ENCODE results near the gene TSFM.

TSFM gene

DNA sequence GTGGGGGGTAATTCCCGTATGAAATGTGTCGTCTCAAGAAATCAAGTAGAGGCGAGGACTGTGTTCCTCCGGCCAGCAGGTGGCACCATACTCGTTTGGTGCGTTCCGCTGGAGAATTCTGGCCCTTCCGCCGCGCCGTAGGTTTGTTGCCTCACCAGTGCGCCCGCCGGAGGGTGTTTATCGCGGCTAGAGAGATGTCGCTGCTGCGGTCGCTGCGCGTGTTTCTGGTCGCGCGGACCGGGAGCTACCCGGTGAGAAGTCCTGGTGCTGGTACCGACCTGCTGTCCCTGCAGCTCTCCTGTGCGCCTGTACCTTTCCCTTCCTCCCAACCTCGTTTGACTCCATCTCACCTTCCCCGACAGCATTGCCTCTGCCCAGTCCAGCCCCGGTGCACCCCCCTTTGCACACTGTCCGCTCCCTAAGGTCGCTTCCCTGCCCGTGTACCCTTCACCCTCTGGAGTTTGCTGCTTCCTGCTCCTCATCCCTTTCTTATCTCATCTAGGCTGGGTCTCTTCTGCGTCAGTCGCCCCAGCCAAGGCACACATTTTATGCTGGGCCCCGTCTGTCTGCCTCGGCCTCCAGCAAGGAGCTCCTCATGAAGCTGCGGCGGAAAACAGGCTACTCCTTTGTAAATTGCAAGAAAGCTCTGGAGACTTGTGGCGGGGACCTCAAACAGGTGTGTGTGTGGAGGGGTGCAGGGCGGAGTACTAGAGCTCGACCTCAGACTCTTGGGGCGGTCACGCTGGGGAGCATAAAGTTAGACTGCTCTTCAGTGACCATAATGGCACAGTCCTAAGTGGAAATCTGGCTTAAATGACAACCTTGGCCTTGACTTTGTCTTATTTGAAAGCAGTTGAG, at the start of gene TSFM:
TSS of gene TSFM (plus strand) at position 180 of the 858 bp plus-strand sequence. CDS start at position 195, 15 bp downstream.
- peak; percentile 80 for DNase-seq

DNA sequence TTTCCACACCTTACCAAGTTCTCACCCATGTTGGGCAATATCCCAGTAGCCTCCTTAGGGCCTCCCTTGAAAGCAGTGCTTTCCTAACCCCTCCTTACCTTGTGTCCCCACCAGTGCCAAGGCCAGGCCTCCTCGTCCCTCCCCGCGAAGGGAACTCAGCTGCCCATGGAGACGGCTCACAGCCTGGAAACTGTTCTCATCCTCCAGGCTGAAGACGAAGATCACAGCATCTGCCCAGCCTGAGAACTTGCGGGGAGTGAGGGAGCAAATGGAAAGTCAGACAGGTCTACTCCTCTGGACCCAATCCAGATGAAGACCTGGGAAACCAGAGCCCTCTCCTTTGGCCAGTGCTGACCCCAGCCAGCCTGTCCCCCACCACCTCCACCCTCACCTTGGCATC, 48.7 kb upstream of the TSFM start:
- DNase-seq = no peak

DNA sequence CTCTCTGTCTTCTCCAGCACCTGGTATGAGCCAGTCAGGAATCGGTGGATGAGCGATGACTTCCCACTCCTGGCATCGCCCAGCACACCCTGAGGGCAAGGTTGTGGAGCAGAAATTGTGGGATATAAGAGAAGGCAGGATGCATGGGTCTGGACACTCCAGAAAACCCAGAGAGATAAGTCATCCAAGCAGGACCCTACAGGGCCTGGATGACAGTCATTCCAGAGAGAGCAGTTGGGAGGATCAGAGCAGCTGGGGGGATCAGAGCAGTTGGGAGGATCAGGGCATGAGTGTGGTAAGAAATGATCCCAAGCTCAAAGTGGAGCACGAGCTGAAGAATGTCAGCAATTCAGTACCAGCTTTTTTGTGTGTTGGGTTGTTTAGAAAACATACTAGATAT, 48.0 kb upstream of the TSFM start:
- DNase-seq = no peak

DNA sequence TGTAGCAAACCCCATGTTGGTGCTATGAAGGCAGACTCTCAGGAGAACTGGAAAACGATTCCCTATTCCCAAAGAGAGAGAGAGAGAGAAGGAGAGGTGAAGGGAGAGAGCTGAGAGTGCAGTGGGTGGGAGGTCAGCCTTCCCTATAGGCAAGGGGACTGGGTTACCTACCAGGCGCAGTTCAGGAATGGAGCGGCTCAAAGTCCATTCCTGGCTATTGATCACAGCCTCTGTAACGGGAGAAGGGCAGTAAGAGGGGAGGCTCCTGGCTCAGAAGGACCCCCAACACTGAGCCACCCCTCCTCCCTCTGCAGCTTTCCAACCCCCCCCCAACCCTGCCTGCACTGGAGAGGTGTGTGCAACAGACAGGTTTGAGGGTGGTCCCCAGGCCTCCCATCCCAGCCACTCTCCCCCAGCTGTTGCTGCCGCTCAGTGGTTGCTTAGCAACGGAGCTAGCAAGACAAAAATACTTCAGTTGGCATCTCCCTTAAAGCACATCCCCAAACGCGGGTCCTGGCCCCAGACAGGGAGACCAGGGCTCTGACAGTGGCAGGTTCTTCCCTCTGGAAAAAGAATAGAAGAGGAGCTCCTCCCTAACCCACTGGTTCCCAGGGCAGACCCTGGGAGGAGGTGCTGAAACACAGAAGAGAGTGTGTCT, 47.3 kb upstream of the TSFM start:
- DNase-seq = no peak

DNA sequence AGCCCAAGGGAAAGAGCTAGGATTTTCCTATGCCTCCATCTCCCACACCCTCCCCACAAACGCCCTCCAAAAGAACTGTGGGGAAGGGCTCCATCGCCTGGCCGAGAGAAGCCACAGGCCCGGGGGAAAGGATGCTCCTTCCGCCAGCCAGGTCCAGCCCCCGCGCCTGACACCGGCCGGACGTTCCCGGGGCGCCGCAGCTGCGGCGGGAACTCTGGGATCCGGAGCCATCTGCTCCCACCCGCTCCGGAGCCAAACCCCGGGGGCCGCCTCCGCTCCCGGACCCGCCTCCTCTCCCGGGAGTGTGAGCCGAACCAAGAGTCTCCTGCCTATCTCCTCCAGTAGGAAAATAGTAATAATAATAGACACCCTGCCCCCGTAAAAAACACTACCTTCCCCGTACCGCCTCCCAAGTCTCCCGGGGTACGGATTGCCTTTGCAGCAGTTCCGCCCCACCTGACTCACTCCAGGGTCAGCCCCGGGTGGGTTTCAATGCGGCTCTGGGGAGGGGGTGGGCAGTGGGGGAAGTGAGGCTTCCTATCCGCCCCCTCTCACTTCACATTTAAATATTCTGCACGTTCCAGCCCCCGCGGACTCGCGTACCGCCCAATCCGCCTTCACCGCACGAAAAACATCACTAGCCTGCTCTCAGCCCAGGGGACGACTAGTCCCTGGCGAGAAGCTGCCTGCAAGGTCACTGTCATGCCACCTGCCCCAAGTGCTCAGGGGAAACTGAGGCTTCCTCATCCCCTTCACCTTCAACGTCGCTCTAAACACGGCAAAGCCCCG, 46.4 kb upstream of the TSFM start:
- DNase-seq = no peak

DNA sequence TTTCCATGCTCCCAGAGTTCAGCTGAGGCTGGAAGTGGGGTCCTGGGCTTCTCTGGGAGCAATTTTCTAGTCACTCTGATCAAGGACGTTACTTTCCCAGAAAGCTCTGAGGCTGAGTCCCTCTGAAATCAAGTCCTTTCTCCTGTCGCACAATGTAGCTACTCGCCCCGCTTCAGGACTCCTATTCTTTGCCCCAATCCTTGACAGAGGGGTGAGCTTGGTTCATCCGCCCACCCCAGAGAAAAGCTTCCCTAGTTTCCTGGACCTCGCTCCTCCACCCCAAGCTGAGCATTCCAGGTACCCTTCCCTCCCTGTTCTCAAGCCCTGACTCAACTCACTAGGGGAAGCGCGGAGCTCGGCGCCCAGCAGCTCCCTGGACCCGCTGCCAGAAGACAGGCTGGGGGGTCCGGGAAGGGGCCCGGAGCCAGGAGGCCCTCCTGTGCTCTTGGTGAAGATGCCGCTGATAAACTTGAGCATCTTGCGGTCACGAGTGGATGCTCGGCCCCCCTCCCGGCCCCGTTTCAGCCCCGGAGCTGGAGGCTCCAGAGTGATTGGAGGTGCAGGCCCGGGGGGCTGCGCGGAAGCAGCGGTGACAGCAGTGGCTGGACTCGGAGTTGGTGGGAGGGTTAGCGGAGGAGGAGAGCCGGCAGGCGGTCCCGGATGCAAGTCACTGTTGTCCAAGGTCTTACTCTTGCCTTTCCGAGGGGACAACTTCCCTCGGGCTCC, 45.7 kb upstream of the TSFM start:
- DNase-seq = no peak

DNA sequence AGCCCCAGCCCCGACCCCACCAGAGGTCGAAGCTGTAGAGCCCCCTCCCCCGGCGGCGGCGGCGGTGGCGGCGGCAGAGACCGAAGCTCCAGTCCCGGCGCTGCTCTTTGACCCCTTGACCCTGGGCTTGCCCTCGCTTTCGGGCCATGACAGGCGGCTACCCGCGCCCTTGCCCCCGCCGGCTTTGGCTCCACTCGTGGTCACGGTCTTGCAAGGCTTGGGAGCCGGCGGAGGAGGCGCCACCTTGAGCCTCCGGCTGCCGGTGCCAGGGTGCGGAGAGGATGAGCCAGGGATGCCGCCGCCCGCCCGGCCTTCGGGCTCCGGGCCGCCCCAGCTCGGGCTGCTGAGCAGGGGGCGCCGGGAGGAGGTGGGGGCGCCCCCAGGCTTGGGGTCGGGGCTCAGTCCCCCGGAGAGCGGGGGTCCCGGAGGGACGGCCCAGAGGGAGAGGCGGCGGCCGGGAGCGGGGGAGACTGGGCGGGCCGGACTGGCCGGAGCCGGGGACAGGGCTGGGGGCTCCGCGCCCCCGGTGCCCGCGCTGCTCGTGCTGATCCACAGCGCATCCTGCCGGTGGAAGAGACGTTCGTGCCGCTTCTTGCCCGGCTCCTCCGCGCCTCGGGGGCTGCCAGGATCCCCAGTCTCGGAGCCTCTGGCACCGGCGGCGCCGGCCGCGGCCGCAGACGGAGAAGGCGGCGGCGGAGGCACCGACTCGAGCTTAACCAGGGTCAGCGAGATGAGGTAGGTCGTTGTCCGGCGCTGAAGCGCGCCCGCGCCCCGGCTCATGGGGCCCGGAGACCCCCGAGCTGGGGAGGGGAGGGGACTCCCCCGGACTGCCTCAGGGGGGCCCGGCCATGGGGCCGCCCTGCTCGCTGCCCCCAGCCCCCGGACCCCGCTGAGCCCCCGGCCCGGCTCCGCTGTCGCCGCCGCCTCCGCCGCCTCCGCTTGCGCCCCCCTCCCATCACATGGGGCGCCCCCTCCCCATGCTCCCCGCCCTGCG, 44.8 kb upstream of the TSFM start:
- no peak for DNase-seq

DNA sequence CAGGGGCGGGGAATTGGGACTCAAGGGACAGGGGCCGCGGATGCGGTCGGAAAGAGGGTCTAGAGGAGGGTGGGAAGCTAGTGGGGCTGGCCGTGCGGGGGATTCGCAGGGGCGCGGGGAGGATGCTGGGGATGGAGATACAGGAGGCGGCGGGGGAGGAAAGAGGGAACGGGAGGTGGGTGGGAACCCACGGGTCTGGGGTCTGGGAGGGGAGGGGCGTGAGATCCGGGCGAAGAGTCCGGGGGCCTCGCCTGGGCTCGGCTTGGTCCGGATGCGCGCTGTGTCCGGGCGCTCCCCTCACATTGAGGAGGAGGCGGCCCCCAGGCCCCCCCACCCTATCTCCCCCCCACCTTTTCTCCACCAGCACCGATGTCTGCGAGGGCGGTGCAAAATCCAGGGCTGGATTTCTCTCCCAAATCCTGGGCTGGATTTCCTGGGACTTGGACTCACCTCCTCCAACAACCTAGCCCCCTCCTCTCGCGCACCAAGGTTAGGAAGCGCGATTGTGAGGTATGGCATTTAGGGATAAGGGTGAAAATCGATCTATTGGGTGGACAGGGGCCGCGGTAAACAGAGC, 43.8 kb upstream of the TSFM start, which contains the start of gene AGAP2:
TSS of gene AGAP2 (minus strand) at position 82 of the 577 bp plus-strand sequence. CDS start 496 bp downstream, outside the sequence.
- DNase-seq = no peak

DNA sequence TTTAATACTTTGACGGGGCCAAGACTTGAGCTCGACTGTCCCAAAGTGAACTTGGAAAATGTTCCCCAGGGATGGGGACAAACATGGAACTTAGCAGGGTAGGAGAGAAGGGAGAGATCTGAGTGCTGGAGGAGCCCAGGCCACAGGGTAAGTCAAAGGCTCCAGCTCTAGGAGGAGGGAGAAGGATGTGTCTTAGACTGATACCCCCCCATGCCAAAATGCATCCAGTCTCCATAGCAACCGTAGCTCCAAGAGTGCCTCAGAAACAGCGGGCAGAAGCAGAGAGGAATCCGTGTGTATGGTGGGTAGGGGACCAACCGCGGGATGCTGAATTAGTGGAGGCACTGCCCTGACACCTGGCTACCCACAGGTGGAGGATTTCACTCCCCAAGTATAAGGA, 43.2 kb upstream of the TSFM start:
- DNase-seq = no peak

DNA sequence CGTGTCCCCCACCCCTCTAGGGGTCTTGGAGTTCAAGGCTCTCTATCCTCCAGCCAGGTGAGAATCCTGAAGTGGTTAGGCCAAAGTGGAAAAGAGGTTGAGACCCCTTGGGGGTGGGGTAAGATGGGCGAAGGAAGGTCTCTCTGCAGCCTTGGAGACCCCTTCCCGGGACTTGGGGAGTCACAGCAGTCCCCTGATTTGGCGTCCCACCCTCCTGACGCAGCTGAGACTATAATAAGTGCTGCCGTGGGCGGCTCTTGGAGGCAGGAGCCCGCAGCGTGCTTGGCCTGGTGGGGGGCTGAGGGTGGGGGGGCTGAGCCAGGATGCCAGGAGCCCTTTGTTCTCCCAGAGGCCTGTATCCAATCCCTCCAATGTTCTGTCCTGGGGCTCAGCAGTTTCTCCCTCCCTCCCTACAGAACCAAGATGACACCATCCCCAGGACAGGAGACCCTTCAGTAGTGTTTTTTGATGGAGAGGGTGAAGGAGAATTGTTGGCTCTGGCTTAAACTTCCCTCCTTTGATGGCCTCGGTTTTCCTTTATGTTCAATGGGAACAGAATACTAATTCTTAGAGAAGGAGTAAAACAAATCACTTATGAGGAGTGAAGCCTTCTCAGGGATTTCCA, 42.6 kb upstream of the TSFM start:
- DNase-seq = no peak

DNA sequence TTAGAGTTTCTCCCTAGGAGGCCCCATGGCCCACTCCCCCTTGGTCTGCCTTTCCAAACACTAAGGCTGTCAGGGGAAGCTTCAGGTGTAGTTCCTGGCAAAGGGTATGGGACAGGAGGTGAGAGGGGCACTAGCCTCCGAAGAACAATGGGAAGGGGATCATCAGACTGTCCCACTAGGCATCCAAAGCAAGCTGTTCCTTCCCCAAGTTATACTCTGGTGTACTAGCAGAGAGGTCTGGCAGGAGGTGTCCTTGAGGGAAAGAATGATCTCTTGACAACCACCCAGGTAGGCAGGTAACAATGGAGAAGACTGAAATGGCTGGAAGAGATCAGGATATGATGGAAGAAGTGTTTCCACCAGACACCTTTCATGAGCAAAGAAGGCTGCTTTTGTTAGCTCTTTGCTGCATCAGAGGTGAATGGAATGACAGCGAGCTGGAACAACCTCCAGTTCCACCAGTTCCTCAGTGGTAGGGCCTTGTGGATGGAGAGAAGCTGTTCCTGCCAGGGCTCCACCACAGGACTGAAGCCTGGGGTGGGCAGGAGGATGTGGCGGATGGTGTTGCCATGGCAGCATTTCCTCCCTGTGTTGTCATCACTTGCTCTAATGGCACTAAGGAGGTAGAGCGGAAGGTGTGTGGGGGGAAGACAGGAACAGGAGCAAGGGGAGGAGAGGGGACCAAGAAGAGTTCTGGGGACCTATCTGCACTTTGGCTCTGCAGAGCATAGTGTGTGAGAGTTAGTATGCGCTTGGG, 41.8 kb upstream of the TSFM start:
- DNase-seq = peak; percentile 54

DNA sequence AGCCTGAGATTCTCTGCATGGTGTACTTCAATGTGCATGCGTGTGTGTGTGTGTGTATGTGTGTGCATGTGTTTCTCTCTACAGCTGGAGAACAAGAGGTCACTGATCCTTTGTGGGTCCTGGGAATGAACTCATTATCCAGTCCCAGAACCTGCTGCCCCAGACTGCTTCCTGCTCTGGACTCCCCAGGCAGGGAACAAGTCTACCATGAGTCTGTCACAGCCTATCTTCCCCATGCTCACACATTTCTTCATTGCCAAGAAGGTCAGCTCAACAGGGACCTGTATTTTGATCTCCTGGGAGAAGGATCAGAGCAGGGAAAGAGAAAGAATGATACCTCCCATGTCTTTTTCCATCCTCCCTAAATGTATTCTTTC, 41.2 kb upstream of the TSFM start:
- no peak for DNase-seq

DNA sequence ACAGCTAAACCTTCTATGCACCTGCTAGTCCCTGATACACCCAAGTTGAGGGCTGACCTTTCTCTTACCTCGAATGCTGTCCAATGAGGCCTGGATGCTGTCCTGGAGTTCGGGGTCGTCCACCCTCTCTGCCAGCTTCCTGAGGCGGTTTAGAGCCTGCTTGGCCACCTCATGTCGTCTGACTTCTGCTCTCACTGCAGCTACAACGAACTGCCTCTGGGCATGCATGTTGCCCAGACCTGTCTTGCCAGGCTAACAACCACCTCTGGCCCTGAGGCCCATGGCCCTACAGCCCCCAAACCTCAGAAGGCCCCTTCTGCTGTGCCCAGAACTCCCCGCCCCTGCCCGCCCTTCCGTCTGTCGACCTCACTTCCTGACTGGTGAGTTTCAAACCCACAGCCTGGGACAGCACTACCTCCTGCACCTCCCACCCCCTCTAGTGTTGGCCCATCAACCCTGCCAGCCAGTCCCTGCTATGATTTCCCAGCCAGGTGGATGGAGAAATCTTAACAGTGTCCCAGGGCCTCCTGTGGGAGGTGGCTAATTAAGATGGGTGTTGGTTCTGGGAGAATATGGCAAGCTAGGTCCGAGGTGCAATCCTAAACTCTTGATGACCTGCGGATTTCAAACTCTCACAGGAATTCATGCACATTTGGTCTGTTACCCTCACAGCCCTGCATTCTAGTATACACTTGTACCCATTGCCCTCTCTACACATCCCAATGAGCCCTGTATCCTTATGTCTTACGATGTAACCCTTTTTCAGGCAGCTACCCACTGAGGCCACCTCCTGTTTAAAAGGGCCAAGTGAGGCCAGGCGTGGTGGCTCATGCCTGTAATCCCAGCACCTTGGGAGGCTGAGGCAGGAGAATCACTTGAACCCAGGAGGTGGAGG, 40.5 kb upstream of the TSFM start:
- peak; percentile 65 for DNase-seq

DNA sequence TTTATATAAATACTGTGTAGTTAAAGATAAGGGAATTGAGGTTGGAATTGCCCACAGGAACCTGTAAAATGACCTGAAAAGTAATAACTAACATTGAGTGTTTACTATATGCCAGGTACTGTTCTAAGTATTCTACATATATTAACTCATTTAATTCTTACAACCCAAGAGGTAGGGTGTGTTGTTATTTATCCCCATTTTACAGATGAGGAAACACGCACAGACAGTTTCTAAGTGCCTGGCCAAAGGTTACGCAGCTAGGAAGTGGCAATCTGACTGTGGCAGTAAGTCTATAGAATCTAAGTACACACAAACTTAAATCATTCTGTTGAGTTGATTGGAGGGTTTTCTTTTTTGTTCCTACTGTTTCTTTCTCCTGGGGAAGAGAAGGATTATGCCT, 38.8 kb upstream of the TSFM start:
- no peak for DNase-seq

DNA sequence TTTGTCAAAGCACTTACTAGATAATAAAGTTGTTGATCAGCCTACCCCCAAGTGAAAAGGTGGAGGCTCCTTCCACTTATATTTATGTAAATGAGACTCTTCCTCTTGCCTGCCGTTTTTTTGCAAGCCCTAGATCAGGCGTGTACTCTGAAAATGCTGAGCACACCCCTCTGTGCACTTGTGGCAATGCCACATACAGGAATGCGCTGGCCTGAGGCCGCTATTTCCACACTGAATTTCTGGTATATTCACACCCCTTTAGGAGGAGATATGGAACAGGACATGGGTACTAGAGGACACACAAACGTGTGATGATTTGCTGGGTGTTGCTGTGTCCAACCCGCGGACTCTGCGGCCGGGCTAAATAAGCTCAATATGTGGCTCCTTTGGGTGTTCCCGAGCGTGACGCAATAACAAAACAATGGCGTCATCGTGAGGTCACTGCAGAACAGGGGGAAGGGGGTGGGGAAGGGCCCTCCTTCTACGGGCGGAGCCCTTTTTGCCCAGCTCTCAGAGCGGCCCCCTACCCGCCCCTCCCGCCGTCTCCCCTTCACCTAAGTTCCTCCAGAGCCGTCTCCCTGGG, 38.3 kb upstream of the TSFM start:
- DNase-seq = peak; percentile 52

DNA sequence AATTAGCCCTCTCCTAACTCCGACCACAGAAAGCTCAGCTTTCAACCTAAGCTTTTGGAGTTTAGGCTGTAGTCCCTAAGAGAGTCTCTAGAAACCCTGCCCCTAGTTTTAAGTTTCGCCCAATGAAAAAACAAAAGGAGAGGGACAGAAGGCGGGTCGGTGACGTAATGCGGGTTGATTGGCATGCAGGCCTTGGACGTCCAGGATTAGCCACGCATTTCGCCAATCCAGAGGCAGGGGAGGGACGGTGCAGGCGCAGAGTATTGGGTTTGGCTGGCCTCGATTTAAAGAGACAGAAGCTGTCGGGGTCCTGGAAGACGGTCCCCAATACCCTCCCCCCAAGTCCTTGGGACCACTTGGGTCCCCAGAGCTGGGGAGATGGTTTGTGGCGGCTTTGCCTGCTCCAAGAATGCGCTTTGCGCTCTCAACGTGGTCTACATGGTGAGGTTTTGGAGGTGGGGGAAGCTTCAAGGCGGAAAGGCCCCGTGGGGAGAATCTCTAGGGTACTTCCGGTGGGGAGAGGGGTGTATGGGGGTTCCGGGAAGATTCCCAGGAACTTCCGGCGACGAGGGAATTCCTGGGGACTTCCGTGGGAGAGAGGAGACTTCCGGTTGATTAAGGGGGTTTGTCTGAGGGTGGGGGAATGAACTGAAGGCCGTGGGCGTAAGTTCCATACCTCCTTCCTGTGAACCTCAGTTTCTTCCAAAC, 37.7 kb upstream of the TSFM start, which contains the start of gene TSPAN31:
TSS of gene TSPAN31 (plus strand) at position 263 of the 708 bp plus-strand sequence. CDS start at position 379, 116 bp downstream.
- peak; percentile 85 for DNase-seq

DNA sequence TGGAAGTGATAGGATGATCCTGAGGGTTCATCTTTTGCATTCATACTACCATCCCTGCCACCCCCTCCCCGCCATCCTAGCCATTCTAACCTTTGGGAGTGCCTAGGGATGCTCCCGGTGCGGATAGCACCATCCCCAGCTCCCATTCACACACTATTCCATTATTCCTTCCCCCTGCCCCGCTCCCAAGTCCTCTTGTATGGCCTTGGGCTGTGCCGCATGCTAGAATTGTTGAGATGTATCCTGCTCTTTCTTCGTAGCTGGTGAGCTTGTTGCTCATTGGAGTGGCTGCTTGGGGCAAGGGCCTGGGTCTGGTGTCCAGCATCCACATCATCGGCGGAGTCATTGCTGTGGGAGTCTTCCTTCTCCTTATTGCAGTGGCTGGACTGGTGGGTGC, 37.1 kb upstream of the TSFM start:
- DNase-seq = no peak

DNA sequence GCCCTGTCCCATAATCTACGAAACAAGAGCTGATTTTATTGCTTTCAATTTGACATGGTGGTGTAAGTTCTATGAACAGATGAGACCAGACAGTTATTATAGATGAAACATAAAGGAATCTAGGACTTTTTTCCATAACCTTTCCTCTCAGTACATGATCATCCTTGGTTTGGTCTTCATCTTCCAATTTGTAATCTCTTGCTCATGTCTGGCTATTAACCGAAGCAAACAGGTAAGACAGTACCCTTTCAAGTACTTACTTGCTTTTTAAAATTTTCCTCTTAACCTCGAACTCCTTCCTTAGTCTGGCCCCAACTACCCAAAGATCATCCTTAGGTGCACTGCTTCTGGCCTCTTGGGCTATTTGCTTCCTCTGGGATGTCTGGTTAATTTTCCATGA, 36.6 kb upstream of the TSFM start:
- no peak for DNase-seq
